Smooth muscle cell (in vitro differentiated cells): ENCODE data around the gene SETD2. TPM values are rescaled to one million over a fixed set of nuclear protein-coding genes. Genes with fewer than 3 reads are reported as not detected.
"Not testable (repeated sequence)": the region's sequence is repeated elsewhere in the genome, so short reads cannot be mapped to it uniquely, and the experiment has no call there.

Experiments used
- DNase-seq: peaks from one replicate; lab custom pipeline; 2025; ENCODE audit not compliant: unreplicated experiment; lab: John Stamatoyannopoulos, UW
- H2AFZ ChIP-seq: fragments of 200-600 bp; sonication (generic); 2 replicates; pipeline ENCODE4 v1.6.0; 2016; ENCODE audit warnings: antibody characterized with exemption, low read depth, mild to moderate bottlenecking
- H3F3A ChIP-seq: fragments of 200-600 bp; sonication (generic); 2 replicates; pipeline ENCODE4 v1.6.0; 2017; ENCODE audit warnings: antibody characterized with exemption, low read depth
- H3K27ac ChIP-seq: fragments of 200-600 bp; sonication (generic); 2 replicates; pipeline ENCODE4 v1.5.1; 2016; ENCODE audit warnings: low read depth, mild to moderate bottlenecking
- H3K27me3 ChIP-seq: fragments of 200-600 bp; sonication (generic); 2 replicates; pipeline ENCODE4 v1.6.1; 2016; ENCODE audit warnings: low read depth, mild to moderate bottlenecking
- H3K36me3 ChIP-seq: fragments of 200-600 bp; sonication (generic); 2 replicates; pipeline ENCODE4 v1.5.1; 2016; ENCODE audit warnings: low read depth
- H3K4me1 ChIP-seq: fragments of 200-600 bp; sonication (generic); 2 replicates; pipeline ENCODE4 v1.5.1; 2016; ENCODE audit warnings: low read depth
- H3K4me2 ChIP-seq: fragments of 200-600 bp; sonication (generic); 2 replicates; pipeline ENCODE4 v1.6.0; 2016; ENCODE audit warnings: mild to moderate bottlenecking
- H3K4me3 ChIP-seq: fragments of 200-600 bp; sonication (generic); 2 replicates; pipeline ENCODE4 v1.5.1; 2016; ENCODE audit warnings: mild to moderate bottlenecking
- H3K79me2 ChIP-seq: fragments of 200-600 bp; sonication (generic); 2 replicates; pipeline ENCODE4 v1.6.0; 2016; ENCODE audit warnings: low read depth, mild to moderate bottlenecking
- H3K9ac ChIP-seq: fragments of 200-600 bp; sonication (generic); 2 replicates; pipeline ENCODE4 v1.6.0; 2016; ENCODE audit warnings: low read depth
- H3K9me3 ChIP-seq: fragments of 200-600 bp; sonication (generic); replicated peaks from 2 replicates; pipeline ENCODE4 v1.5.1; 2016; ENCODE audit warnings: low read depth
- H4K20me1 ChIP-seq: fragments of 200-600 bp; sonication (generic); 2 replicates; pipeline ENCODE4 v1.6.0; 2016; ENCODE audit warnings: low read depth
- CTCF ChIP-seq: fragments of 200-600 bp; sonication (generic); IDR thresholded peaks from 2 replicates; pipeline ENCODE4 v1.5.1; 2017; ENCODE audit warnings: borderline replicate concordance, mild to moderate bottlenecking, antibody characterized with exemption; ENCODE audit not compliant: insufficient read depth, poor library complexity, severe bottlenecking
- WGBS: methylation state at CpG from one replicate; pipeline ENCODE4 v1.1.7; 2016; ENCODE audit warnings: low lambda C conversion rate; 5-methylcytosine and 5-hydroxymethylcytosine counted together
- polyA plus RNA-seq: library from polyadenylated mRNA; unstranded; fragments of >200 nt; fragmentation: Nextera tagmentation; extraction: Ambion mirVana; gene quantifications from 2 replicates; pipeline ENCODE4 v1.2.1, GENCODE V29; 2016
- total RNA-seq: library from RNA; depleted of rRNA; stranded (reverse); fragments of >200 nt; gene quantifications from 2 replicates; pipeline ENCODE4 v1.2.3, GENCODE V29; 2014

The SETD2 gene
- total and polyA plus RNA-seq, 2 experiments from 2014 or later = 8.3 to 28.4 TPM

- WGBS = 96% methylated on average over 3 of the region's 3 CpGs
- Histone ChIP-seq H4K20me1 (peaks cover 52% of the 10 kb centered on the region), H2AFZ (no peak overlapping the region), H3F3A (no peaks in the 10 kb centered on the region), H3K9ac (no peak overlapping the region), H3K79me2 (peaks cover 36% of the 10 kb centered on the region), H3K4me1 (no peaks in the 10 kb centered on the region), H3K27me3 (no peaks in the 10 kb centered on the region), H3K4me3 (no peak overlapping the region), H3K9me3 (no peaks in the 10 kb centered on the region), H3K4me2 (no peak overlapping the region), H3K27ac (no peak overlapping the region), H3K36me3 (peaks cover 12% of the 10 kb centered on the region)
- DNase-seq = no peak
- TF ChIP-seq CTCF = no peak
These were observed 42.5 kb downstream of the SETD2 start for GRCh38 chr3:47121409-47121808.

- Histone ChIP-seq H3K4me1 (no peaks in the 10 kb centered on the region), H3K79me2 (peaks cover 23% of the 10 kb centered on the region), H3K4me3 (no peak overlapping the region), H3K27me3 (no peaks in the 10 kb centered on the region), H2AFZ (no peak overlapping the region), H3K27ac (no peak overlapping the region), H3F3A (no peaks in the 10 kb centered on the region), H3K9ac (no peak overlapping the region), H3K4me2 (no peak overlapping the region), H3K36me3 (peaks cover 12% of the 10 kb centered on the region), H4K20me1 (peaks cover 40% of the 10 kb centered on the region), H3K9me3 (no peaks in the 10 kb centered on the region)
- TF ChIP-seq CTCF = no peak
- DNase-seq = no peak
- whole genome bisulfite sequencing = 100% methylated on average over 1 of the region's 1 CpG
These were observed 43.8 kb downstream of the SETD2 start for GRCh38 chr3:47120138-47120537.

- not testable (repeated sequence) for H3K4me3 ChIP-seq, H3K9me3 ChIP-seq, H3F3A ChIP-seq, H2AFZ ChIP-seq, H3K4me2 ChIP-seq, H3K27me3 ChIP-seq, H3K9ac ChIP-seq, DNase-seq, H3K27ac ChIP-seq, H3K4me1 ChIP-seq
- Histone ChIP-seq H4K20me1 (peaks cover 33% of the 10 kb centered on the region), H3K79me2 (peaks cover 23% of the 10 kb centered on the region), H3K36me3 (peaks cover 16% of the 10 kb centered on the region)
- 91% methylated on average over 5 of the region's 5 CpGs for WGBS
These were observed 44.5 kb downstream of the SETD2 start for GRCh38 chr3:47119387-47119786.

GRCh38 chr3:47117807-47118364 is 46.0 kb downstream of the SETD2 start:
- TF ChIP-seq CTCF = no peak
- Histone ChIP-seq H3K9me3 (no peaks in the 10 kb centered on the region), H3K9ac (no peak overlapping the region), H3K27ac (peak overlapping the region; percentile 1), H4K20me1 (peaks cover 22% of the 10 kb centered on the region), H3F3A (no peaks in the 10 kb centered on the region), H3K36me3 (peaks cover 18% of the 10 kb centered on the region), H3K27me3 (no peaks in the 10 kb centered on the region), H3K4me2 (no peak overlapping the region), H2AFZ (no peak overlapping the region), H3K4me3 (no peak overlapping the region), H3K79me2 (peaks cover 22% of the 10 kb centered on the region), H3K4me1 (no peaks in the 10 kb centered on the region)
- WGBS = 89% methylated on average over 3 of the region's 3 CpGs
- DNase-seq = no peak

- H3K27ac ChIP-seq = peak overlapping the region; percentile 79
- H3K9ac ChIP-seq, H3K9me3 ChIP-seq, DNase-seq, H3K4me2 ChIP-seq, H3K27me3 ChIP-seq, H4K20me1 ChIP-seq, H3K4me3 ChIP-seq, H3F3A ChIP-seq, H2AFZ ChIP-seq, H3K4me1 ChIP-seq: not testable (repeated sequence)
- peaks cover 21% of the 10 kb centered on the region for H3K79me2 ChIP-seq
- H3K36me3 ChIP-seq = peaks cover 26% of the 10 kb centered on the region
- WGBS = 95% methylated on average over 2 of the region's 2 CpGs
These were observed 48.4 kb downstream of the SETD2 start for GRCh38 chr3:47115524-47115923.
